PC-9 (cell line): ENCODE results near the gene ZBTB48. TPM values are rescaled to one million over a fixed set of nuclear protein-coding genes. Genes with fewer than 3 reads are reported as not detected.
"Not testable (repeated sequence)": the region's sequence is repeated elsewhere in the genome, so short reads cannot be mapped to it uniquely, and the experiment has no call there.

ENCODE experiments used
- BruUV-seq: library from RNA; stranded (reverse); fragments of 400-500 nt; replicated peaks from 2 replicates; lab custom pipeline; 2021; lab: Mats Ljungman, UMichigan
- CTCF ChIA-PET: fragments of 300-600 bp; sonication (Branson Sonifier 250); formaldehyde crosslinking; loops from one replicate; lab custom pipeline; 2022; ENCODE audit warnings: antibody characterized with exemption; lab: Charles Lee
- POLR2A ChIA-PET: fragments of 300-600 bp; sonication (Branson Sonifier 250); formaldehyde crosslinking; loops from one replicate; lab custom pipeline; 2022; ENCODE audit warnings: antibody characterized with exemption; ENCODE audit not compliant: unreplicated experiment; lab: Charles Lee
- DNase-seq, 2 experiments: peaks; one replicate each; pipeline versions ENCODE4 v3.0.0 to v3.0.0-alpha.2; 2015 to 2022; ENCODE audit warnings: mixed read lengths in 1 of 2
- H2AFZ ChIP-seq: fragments of 200-600 bp; sonication (generic); 2 replicates; pipeline ENCODE4 v1.8.1; 2017; ENCODE audit warnings: antibody characterized with exemption
- H3F3A ChIP-seq: fragments of 200-600 bp; sonication (generic); 2 replicates; pipeline ENCODE4 v1.8.1; 2017; ENCODE audit warnings: antibody characterized with exemption, mild to moderate bottlenecking, low read depth; ENCODE audit not compliant: insufficient read depth
- H3K27ac ChIP-seq: fragments of 200-600 bp; sonication (generic); 2 replicates; pipeline ENCODE4 v1.6.1; 2016; ENCODE audit warnings: mixed run types
- H3K27me3 ChIP-seq: fragments of 200-600 bp; sonication (generic); 2 replicates; pipeline ENCODE4 v1.6.1; 2016; ENCODE audit warnings: low read depth, mixed run types; ENCODE audit not compliant: insufficient read depth
- H3K36me3 ChIP-seq: fragments of 200-600 bp; sonication (generic); 2 replicates; pipeline ENCODE4 v1.6.1; 2016; ENCODE audit warnings: low read depth, mixed run types
- H3K4me1 ChIP-seq: fragments of 200-600 bp; sonication (generic); replicated peaks from 2 replicates; pipeline ENCODE4 v1.6.1; 2016; ENCODE audit warnings: mixed run types; ENCODE audit not compliant: insufficient read depth
- H3K4me2 ChIP-seq: fragments of 200-600 bp; sonication (generic); 2 replicates; pipeline ENCODE4 v1.6.1; 2017; ENCODE audit warnings: mixed run types
- H3K4me3 ChIP-seq: fragments of 200-600 bp; sonication (generic); 2 replicates; pipeline ENCODE4 v1.6.1; 2016; ENCODE audit warnings: mixed run types
- H3K79me2 ChIP-seq: fragments of 200-600 bp; sonication (generic); 2 replicates; pipeline ENCODE4 v1.6.1; 2017; ENCODE audit warnings: low read depth, mixed run types
- H3K9me2 ChIP-seq: fragments of 200-600 bp; sonication (generic); 2 replicates; pipeline ENCODE4 v1.8.1; 2017; ENCODE audit warnings: mild to moderate bottlenecking; ENCODE audit not compliant: insufficient read depth
- H3K9me3 ChIP-seq: fragments of 200-600 bp; sonication (generic); 2 replicates; pipeline ENCODE4 v1.8.1; 2016; ENCODE audit warnings: low read depth; ENCODE audit not compliant: insufficient read depth
- H4K20me1 ChIP-seq: fragments of 200-600 bp; sonication (generic); 2 replicates; pipeline ENCODE4 v1.8.1; 2017; ENCODE audit not compliant: insufficient read depth
- EZH2 ChIP-seq: fragments of 200-600 bp; sonication (generic); IDR thresholded peaks from 2 replicates; pipeline ENCODE4 v1.8.0; 2017; ENCODE audit warnings: antibody characterized with exemption, low read depth
- intact Hi-C: fragments of 100-400 bp; cut with micrococcal nuclease; formaldehyde crosslinking; loops from one replicate; pipeline ENCODE4 v1.10.0; 2022; ENCODE audit not compliant: unreplicated experiment
- total RNA-seq: library from RNA; stranded (reverse); gene quantifications from 2 replicates; pipeline ENCODE4 v1.2.3, GENCODE V29; 2021
- TF ChIP-seq, protein P1 (sequence below): fragments of 200-600 bp; sonication (generic); conservative IDR thresholded peaks from 2 replicates; pipeline ENCODE4 v1.6.1; 2017; ENCODE audit warnings: mixed run types, antibody characterized with exemption, mild to moderate bottlenecking, moderate library complexity

ZBTB48 gene
- total RNA-seq, 1 experiment from 2014 or later = 17.2 TPM

DNA sequence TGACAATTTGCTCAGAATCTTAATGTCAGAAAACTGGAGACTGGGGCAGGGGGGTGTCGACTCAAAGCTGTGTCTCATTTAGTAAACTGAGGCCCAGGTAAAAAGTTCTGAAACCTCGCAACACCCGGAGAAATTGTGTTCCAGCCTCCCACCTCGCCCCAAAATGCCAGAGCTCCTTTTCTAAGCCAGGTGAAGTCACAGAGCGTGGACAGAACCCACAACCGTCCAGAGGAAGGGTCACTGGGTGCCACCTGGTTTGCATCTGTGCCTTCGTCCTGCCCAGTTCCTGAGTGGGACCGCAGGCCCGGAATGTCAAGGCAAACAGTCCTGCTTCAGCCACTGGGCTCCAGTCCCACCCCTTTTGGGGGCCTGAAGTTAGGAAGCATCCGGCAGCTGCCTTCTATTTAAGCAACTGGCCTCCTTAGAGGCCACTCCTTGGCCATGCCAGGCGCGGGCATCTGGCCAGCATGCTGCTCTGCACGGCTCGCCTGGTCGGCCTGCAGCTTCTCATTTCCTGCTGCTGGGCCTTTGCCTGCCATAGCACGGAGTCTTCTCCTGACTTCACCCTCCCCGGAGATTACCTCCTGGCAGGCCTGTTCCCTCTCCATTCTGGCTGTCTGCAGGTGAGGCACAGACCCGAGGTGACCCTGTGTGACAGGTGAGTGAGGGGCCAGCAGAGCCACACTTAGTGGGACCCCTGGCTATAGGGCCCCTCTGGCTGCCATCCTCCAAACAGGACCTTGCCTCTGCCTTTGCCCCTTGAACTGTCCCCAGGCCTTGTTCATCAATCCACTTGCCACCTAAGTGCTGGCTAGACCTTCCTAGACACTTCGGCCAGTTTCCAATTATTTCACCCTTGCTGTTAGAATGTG lies 24.7 kb upstream of the ZBTB48 start, which contains the start of gene TAS1R1:
TAS1R1 (plus strand) TSS at position 401 of the 872 bp plus-strand sequence; CDS start at position 468, 67 bp downstream.
- Histone ChIP-seq H4K20me1 (peaks cover 8% of the 10 kb centered on the region), H3K36me3 (no peaks in the 10 kb centered on the region), H3K4me3 (peak within 1 kb of the TSS; percentile 70), H3K79me2 (peaks cover 18% of the 10 kb centered on the region), H2AFZ (peak within 1 kb of the TSS; percentile 79), H3K9me3 (no peaks in the 10 kb centered on the region), H3F3A (no peaks in the 10 kb centered on the region), H3K4me2 (peak within 1 kb of the TSS; percentile 82), H3K27ac (no peak within 1 kb of the TSS), H3K27me3 (no peaks in the 10 kb centered on the region), H3K4me1 (peaks cover 8% of the 10 kb centered on the region; the same call in 1 of the 2 replicates), H3K9me2 (no peaks in the 10 kb centered on the region)
- no TSS peak for BruUV-seq
- no peak for DNase-seq
- POLR2A ChIA-PET = no interaction called here
- intact Hi-C loops = loop anchor here (1.0 to 2.0 kb wide), 2 partner anchors 46 to 70 kb away; partner anchors contain the start of gene THAP3
- CTCF ChIA-PET = interaction anchor here (0.6 to 0.7 kb wide), 3 partner anchors 45 to 58 kb away, joined by 3 read pairs; partner anchors contain the start of gene PHF13
- TF ChIP-seq, protein P1, sequence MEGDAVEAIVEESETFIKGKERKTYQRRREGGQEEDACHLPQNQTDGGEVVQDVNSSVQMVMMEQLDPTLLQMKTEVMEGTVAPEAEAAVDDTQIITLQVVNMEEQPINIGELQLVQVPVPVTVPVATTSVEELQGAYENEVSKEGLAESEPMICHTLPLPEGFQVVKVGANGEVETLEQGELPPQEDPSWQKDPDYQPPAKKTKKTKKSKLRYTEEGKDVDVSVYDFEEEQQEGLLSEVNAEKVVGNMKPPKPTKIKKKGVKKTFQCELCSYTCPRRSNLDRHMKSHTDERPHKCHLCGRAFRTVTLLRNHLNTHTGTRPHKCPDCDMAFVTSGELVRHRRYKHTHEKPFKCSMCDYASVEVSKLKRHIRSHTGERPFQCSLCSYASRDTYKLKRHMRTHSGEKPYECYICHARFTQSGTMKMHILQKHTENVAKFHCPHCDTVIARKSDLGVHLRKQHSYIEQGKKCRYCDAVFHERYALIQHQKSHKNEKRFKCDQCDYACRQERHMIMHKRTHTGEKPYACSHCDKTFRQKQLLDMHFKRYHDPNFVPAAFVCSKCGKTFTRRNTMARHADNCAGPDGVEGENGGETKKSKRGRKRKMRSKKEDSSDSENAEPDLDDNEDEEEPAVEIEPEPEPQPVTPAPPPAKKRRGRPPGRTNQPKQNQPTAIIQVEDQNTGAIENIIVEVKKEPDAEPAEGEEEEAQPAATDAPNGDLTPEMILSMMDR = no peak
- no peak for TF ChIP-seq EZH2

DNA sequence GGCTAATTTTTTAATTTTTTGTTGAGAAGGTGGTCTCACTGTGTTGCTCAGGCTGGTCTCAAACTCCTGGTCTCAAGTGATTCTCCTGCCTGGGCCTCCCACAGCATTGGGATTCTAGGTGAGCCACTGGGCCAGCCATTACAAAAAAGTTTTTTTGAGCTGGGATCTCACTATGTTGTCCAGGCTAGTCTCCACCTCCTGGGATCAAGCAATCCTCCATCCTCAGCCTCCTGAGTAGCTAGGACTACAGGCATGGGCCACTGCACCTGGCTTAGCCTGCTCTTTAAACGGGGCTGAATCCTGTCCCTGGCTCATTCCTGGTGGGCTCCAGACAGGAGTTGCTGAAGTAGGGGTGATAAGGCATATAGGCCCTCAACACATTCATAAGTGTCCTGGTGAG lies 22.2 kb upstream of the ZBTB48 start:
- TF ChIP-seq EZH2 = no peak
- TF ChIP-seq, protein P1 = no peak
- H2AFZ ChIP-seq = no peak overlapping the region
- DNase-seq = no peak
- POLR2A ChIA-PET = no interaction called here
- CTCF ChIA-PET = no interaction called here
- H3K9me2 ChIP-seq = no peaks in the 10 kb centered on the region
- H4K20me1 ChIP-seq = peaks cover 4% of the 10 kb centered on the region
- H3K27ac ChIP-seq = no peak overlapping the region
- BruUV-seq = no TSS peak
- H3K4me3 ChIP-seq = no peak overlapping the region
- H3K9me3 ChIP-seq = no peaks in the 10 kb centered on the region
- 0 out of 2 replicates have a peak, but pooled peaks cover 3% of the 10 kb centered on the region for H3K27me3 ChIP-seq
- peaks cover 8% of the 10 kb centered on the region; the same call in 1 of the 2 replicates for H3K4me1 ChIP-seq
- peaks cover 16% of the 10 kb centered on the region for H3K79me2 ChIP-seq
- no peaks in the 10 kb centered on the region for H3F3A ChIP-seq
- no peak overlapping the region for H3K4me2 ChIP-seq
- intact Hi-C loops = no loop called here
- H3K36me3 ChIP-seq = no peaks in the 10 kb centered on the region

DNA sequence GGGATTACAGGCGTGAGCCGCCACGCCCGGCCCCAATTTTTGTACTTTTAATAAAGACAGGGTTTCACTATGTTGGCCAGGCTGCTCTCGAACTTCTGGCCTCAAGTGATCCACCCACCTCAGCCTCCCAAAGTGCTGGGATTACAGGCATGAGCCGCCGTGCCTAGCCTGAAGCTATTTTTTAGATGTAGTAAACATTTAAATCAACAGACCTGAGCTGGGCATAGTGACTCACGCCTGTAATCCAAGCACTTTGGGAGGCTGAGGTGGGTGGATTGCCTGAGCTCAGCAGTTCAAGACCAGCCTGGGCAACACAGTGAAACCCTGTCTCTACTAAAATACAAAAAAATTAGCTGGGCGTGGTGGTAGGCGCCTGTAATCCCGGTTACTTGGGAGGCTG lies 20.6 kb upstream of the ZBTB48 start:
- H3K27ac ChIP-seq, H4K20me1 ChIP-seq, H3K4me1 ChIP-seq, H3K4me2 ChIP-seq, H3K36me3 ChIP-seq, H3K4me3 ChIP-seq, DNase-seq, POLR2A ChIA-PET, H2AFZ ChIP-seq, H3K9me3 ChIP-seq, H3F3A ChIP-seq, H3K79me2 ChIP-seq, BruUV-seq, H3K9me2 ChIP-seq, intact Hi-C loops: not testable (repeated sequence)
- peaks cover 19% of the 10 kb centered on the region for H3K27me3 ChIP-seq
- CTCF ChIA-PET = interaction anchor here (0.8 kb wide), 1 partner anchor 23 kb away, joined by 4 read pairs; no protein-coding TSS in a partner anchor
